Fibroblast of lung (primary cell): ENCODE measurements around the gene KNDC1. TPM values are rescaled to one million over a fixed set of nuclear protein-coding genes. Genes with fewer than 3 reads are reported as not detected.

Source experiments
- DNase-seq, 2 donors: peaks; one replicate each; pipeline versions ENCODE4 v3.0.0 to v3.0.0-alpha.2; 2010; ENCODE audit warnings: low read depth in 2 of 2
- H2AFZ ChIP-seq: 2 replicates; pipeline ENCODE4 v1.5.1; 2012; ENCODE audit warnings: low read length, control low read depth, inconsistent platforms
- H3K27ac ChIP-seq: 2 replicates; pipeline ENCODE4 v1.5.1; 2011; ENCODE audit warnings: low read length, control low read depth; ENCODE audit not compliant: insufficient read depth
- H3K27me3 ChIP-seq: 2 replicates; pipeline ENCODE4 v1.5.1; 2011; ENCODE audit warnings: mild to moderate bottlenecking, low read length; ENCODE audit not compliant: control insufficient read depth, insufficient read depth
- H3K36me3 ChIP-seq: 2 replicates; pipeline ENCODE4 v1.5.1; 2011; ENCODE audit warnings: low read length; ENCODE audit not compliant: control insufficient read depth, insufficient read depth
- H3K4me1 ChIP-seq: 2 replicates; pipeline ENCODE4 v1.5.1; 2011; ENCODE audit warnings: low read length; ENCODE audit not compliant: control insufficient read depth, insufficient read depth; ENCODE audit errors: extremely low read depth
- H3K4me2 ChIP-seq: 2 replicates; pipeline ENCODE4 v1.5.1; 2011; ENCODE audit warnings: low read length, control low read depth; ENCODE audit not compliant: insufficient read depth; ENCODE audit errors: extremely low read depth
- H3K4me3 ChIP-seq, 4 experiments: fragments of 200-600 bp in 1 of 4; sonication (generic) in 1 of 4; replicated peaks in 1 of 4; 2 replicates each; pipeline ENCODE4 v1.5.1; 2011 to 2016; ENCODE audit warnings: low read length in 4 of 4, low read depth in 3 of 4, mild to moderate bottlenecking in 3 of 4, control low read depth in 2 of 4, inconsistent platforms in 1 of 4, mixed read lengths in 1 of 4; ENCODE audit not compliant: insufficient read depth in 1 of 4; ENCODE audit errors: control extremely low read depth in 1 of 4
- H3K79me2 ChIP-seq: 2 replicates; pipeline ENCODE4 v1.5.1; 2012; ENCODE audit warnings: mild to moderate bottlenecking, low read length, inconsistent platforms; ENCODE audit not compliant: control insufficient read depth, insufficient read depth
- H3K9ac ChIP-seq: 2 replicates; pipeline ENCODE4 v1.5.1; 2011; ENCODE audit warnings: mild to moderate bottlenecking, low read length, control low read depth; ENCODE audit not compliant: insufficient read depth
- H3K9me3 ChIP-seq: 2 replicates; pipeline ENCODE4 v1.5.1; 2012; ENCODE audit warnings: low read depth, low read length; ENCODE audit not compliant: control insufficient read depth, insufficient read depth
- H4K20me1 ChIP-seq: 2 replicates; pipeline ENCODE4 v1.5.1; 2011; ENCODE audit warnings: low read length; ENCODE audit not compliant: control insufficient read depth, insufficient read depth; ENCODE audit errors: extremely low read depth
- EZH2 ChIP-seq: IDR thresholded peaks from 2 replicates; pipeline ENCODE4 v1.5.1; 2012; ENCODE audit warnings: low read length, control low read depth, mild to moderate bottlenecking; ENCODE audit errors: missing control alignments
- polyA plus RNA-seq, 2 donors: library from polyadenylated mRNA; depleted of rRNA in 1 of 2; stranded (reverse) in 1 of 2; unstranded in 1 of 2; fragments of >200 nt; gene quantifications; 2 replicates each; pipeline ENCODE4 v1.2.1, GENCODE V29; 2011 to 2012; ENCODE audit warnings: missing spikeins in 1 of 2
- total RNA-seq: library from RNA; depleted of rRNA; stranded (reverse); fragments of >200 nt; gene quantifications from 2 replicates; pipeline ENCODE4 v1.2.1, GENCODE V29; 2014
- TF ChIP-seq, protein P1 (sequence below), 2 donors: IDR thresholded peaks in 1 of 2; conservative IDR thresholded peaks in 1 of 2; 1 replicate in 1 of 2; 2 replicates in 1 of 2; pipeline ENCODE4 v1.5.1; 2011 to 2012; ENCODE audit warnings: low read length in 2 of 2, control low read depth in 1 of 2, inconsistent platforms in 1 of 2, low read depth in 1 of 2, mild to moderate bottlenecking in 1 of 2

The KNDC1 gene
- total and polyA plus RNA-seq, 2 donors (not counting 1 experiment from before 2014, with no cell fraction given), result 0.20 to 0.50 TPM

DNA sequence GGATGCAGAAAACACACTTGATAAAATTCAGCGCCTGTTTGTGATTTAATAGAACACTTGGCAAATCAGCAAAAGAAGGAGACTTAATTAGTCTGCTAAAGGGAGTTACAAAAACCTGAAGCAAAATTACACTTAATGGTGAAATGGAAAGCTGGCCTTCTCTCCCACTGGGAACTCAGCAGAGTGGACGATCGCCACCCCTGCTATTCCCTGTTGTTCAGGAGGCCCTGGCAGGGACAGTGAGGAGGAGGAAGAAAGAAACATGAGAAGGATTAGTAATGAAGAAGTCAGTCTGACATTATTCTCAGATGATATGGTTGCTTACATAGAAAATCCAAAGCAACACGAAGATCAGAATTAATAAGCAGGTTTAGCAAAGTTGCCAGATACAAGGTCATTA lies 5.6 kb upstream of the KNDC1 start:
- TF ChIP-seq EZH2, result no peak
- TF ChIP-seq, protein P1, sequence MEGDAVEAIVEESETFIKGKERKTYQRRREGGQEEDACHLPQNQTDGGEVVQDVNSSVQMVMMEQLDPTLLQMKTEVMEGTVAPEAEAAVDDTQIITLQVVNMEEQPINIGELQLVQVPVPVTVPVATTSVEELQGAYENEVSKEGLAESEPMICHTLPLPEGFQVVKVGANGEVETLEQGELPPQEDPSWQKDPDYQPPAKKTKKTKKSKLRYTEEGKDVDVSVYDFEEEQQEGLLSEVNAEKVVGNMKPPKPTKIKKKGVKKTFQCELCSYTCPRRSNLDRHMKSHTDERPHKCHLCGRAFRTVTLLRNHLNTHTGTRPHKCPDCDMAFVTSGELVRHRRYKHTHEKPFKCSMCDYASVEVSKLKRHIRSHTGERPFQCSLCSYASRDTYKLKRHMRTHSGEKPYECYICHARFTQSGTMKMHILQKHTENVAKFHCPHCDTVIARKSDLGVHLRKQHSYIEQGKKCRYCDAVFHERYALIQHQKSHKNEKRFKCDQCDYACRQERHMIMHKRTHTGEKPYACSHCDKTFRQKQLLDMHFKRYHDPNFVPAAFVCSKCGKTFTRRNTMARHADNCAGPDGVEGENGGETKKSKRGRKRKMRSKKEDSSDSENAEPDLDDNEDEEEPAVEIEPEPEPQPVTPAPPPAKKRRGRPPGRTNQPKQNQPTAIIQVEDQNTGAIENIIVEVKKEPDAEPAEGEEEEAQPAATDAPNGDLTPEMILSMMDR (conservative IDR thresholded peaks at IDR 0.05 in 1 of 2, IDR thresholded peaks at IDR 0.05 in 1 of 2; ENCODE audit: low read depth in 1 of 2, low read length in 2 of 2), result no peak
- Histone ChIP-seq H3K9ac (no peak overlapping the region), H3K27ac (no peak overlapping the region), H3K4me3 (no peak overlapping the region), H3K9me3 (no peaks in the 10 kb centered on the region), H3K79me2 (no peaks in the 10 kb centered on the region), H2AFZ (no peak overlapping the region), H3K4me1 (no peaks in the 10 kb centered on the region), H3K4me2 (no peak overlapping the region), H3K36me3 (no peaks in the 10 kb centered on the region), H4K20me1 (no peaks in the 10 kb centered on the region), H3K27me3 (peaks cover 2% of the 10 kb centered on the region)
- no peak for DNase-seq

DNA sequence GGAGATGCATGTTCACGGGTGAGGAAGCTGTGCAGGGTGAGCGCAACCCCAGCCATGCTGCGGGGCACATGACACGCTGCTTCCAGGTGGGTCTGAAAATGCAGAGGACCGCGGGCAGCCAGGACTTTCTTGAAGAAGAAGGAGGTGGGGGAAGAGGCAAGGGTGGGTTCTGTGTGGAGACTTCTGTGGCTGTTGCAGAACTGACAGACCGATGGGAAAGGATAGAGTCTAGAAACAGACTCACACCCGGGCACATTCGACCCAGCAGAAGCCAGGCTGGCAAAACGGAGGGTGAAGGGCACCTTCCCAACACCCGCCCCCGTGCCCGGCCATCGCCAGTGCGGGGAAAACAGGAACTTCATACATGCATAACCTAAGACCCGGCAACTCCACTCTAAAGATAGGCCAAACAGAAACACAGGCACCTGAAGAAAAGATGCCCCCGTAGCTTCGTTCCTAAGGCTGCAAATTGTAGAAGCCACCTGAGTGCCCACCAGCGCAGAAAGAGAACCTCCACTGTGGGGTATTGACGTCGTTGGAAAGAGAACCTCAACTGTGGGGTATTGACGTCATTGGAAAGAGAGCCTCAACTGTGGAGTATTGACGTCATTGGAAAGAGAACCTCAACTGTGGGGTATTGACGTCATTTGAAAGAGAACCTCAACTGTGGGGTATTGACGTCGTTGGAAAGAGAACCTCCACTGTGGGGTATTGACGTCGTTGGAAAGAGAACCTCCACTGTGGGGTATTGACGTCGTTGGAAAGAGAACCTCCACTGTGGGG lies 4.8 kb upstream of the KNDC1 start:
- Histone ChIP-seq H3K27ac (no peak overlapping the region), H3K4me2 (no peak overlapping the region), H3K4me3 (no peak overlapping the region), H3K27me3 (peaks cover 3% of the 10 kb centered on the region), H3K9me3 (no peaks in the 10 kb centered on the region), H2AFZ (no peak overlapping the region), H3K4me1 (no peaks in the 10 kb centered on the region), H3K79me2 (no peaks in the 10 kb centered on the region), H3K9ac (no peak overlapping the region), H4K20me1 (no peaks in the 10 kb centered on the region), H3K36me3 (no peaks in the 10 kb centered on the region)
- no peak for DNase-seq
- TF ChIP-seq, protein P1 (conservative IDR thresholded peaks at IDR 0.05 in 1 of 2, IDR thresholded peaks at IDR 0.05 in 1 of 2; ENCODE audit: low read depth in 1 of 2, low read length in 2 of 2), result no peak
- no peak for TF ChIP-seq EZH2

DNA sequence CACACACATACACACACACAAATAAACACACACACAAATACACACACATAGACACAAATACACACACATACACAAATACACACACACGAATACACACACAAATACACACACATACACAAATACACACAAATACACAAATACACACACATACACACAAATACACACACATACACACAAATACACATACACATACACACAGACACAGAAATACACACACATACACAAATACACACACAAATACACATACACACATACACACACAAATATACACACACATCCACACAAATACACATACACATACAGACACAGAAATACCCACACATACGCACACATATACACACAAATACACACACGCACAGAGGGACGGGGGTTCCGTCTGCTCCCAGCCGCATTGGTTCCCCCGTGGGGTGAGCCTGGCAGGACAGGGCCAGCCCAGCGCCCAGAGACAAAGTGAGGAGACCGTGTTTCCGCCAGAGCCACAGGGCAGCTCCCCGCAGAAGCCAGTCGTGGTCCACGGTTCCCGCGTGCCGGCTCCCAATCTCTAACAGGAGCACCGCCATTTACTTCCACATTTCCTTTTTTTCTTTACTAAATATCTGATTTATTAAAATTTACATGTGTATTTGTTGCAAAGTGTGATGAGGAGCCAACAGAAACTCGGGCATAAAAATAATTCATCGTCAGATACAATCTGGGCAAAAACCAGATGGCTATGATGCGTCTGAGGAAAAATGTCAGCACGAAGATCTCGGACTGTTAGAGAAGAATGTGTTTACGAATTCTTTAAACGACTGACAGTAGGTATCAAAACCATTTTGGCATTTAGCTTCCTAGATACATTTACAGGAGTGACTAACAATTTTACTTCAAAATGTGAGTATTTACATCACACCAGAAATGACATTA lies 3.1 kb upstream of the KNDC1 start:
- DNase-seq, result no peak

More for the DNA sequence above, 3.1 kb upstream of the KNDC1 start:
- H3K9me3 ChIP-seq, result no peaks in the 10 kb centered on the region
- peaks cover 11% of the 10 kb centered on the region for H3K27me3 ChIP-seq
- H3K27ac ChIP-seq, result no peak overlapping the region
- H3K79me2 ChIP-seq, result no peaks in the 10 kb centered on the region
- no peak overlapping the region for H3K4me2 ChIP-seq
- no peak overlapping the region for H3K4me3 ChIP-seq
- H2AFZ ChIP-seq, result no peak overlapping the region
- no peaks in the 10 kb centered on the region for H4K20me1 ChIP-seq
- H3K4me1 ChIP-seq, result no peaks in the 10 kb centered on the region
- no peaks in the 10 kb centered on the region for H3K36me3 ChIP-seq
- TF ChIP-seq, protein P1 (conservative IDR thresholded peaks at IDR 0.05 in 1 of 2, IDR thresholded peaks at IDR 0.05 in 1 of 2; ENCODE audit: low read depth in 1 of 2, low read length in 2 of 2), result no peak
- TF ChIP-seq EZH2, result no peak
- no peak overlapping the region for H3K9ac ChIP-seq
